ENCODE measurements around the gene PICK1. TPM values are rescaled to one million over a fixed set of nuclear protein-coding genes. Genes with fewer than 3 reads are reported as not detected.

Gene PICK1
- total and polyA plus RNA-seq, 4 donors: 5.8 to 25.8 (median 13.1) TPM

- H3K9me3 ChIP-seq (ENCODE audit: control insufficient read depth in 4 of 4, low read length in 3 of 4): no peaks in the 10 kb centered on the region
- no peaks in the 10 kb centered on the region for H3K36me3 ChIP-seq (ENCODE audit: control insufficient read depth in 4 of 4, insufficient read depth in 3 of 4, low read depth in 1 of 4, low read length in 3 of 4)
- H3K9ac ChIP-seq (ENCODE audit: low read depth in 1 of 2, low read length in 2 of 2): no peak overlapping the region
- H3K27ac ChIP-seq (ENCODE audit: low read depth in 1 of 2, low read length in 2 of 2): no peak overlapping the region
- peaks cover 0 to 4% (median 1%) of the 10 kb centered on the region in 4 donors for H3K4me1 ChIP-seq (ENCODE audit: control insufficient read depth in 4 of 4, insufficient read depth in 4 of 4, low read length in 3 of 4)
- TF ChIP-seq CTCF (IDR thresholded peaks at IDR 0.05; ENCODE audit: low read depth, low read length, missing input control): no peak
- TF ChIP-seq REST (IDR thresholded peaks at IDR 0.05): no peak
- TF ChIP-seq RXRA (IDR thresholded peaks at IDR 0.05): no peak
- no peak for TF ChIP-seq FOXA1 (IDR thresholded peaks at IDR 0.05)
- TF ChIP-seq FOXA2 (IDR thresholded peaks at IDR 0.05): no peak
- no peak for TF ChIP-seq HNF4G (IDR thresholded peaks at IDR 0.05)
- TF ChIP-seq EGR1 (IDR thresholded peaks at IDR 0.05; ENCODE audit: low read depth in 2 of 2): no peak
- TF ChIP-seq NR2F2 (IDR thresholded peaks at IDR 0.05): no peak
- TF ChIP-seq, protein P1, sequence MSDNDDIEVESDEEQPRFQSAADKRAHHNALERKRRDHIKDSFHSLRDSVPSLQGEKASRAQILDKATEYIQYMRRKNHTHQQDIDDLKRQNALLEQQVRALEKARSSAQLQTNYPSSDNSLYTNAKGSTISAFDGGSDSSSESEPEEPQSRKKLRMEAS (IDR thresholded peaks at IDR 0.05): no peak
- TF ChIP-seq ATF3 (IDR thresholded peaks at IDR 0.05): no peak
- no peak for DNase-seq (ENCODE audit: low spot score)
- H3K4me3 ChIP-seq (ENCODE audit: low read depth in 1 of 3, low read length in 3 of 3): no peak overlapping the region
- no peaks in the 10 kb centered on the region for H3K27me3 ChIP-seq (ENCODE audit: control insufficient read depth in 4 of 4, insufficient read depth in 4 of 4, low read length in 3 of 4)
- WGBS: 85% methylated on average over 13 of the region's 13 CpGs
Measured at GRCh38 chr22:38086942-38087341, 29.7 kb downstream of the PICK1 start.

- no peaks in the 10 kb centered on the region for H3K9me3 ChIP-seq (ENCODE audit: control insufficient read depth in 4 of 4, low read length in 3 of 4)
- no peak for DNase-seq (ENCODE audit: low spot score)
- no peak overlapping the region for H3K27ac ChIP-seq (ENCODE audit: low read depth in 1 of 2, low read length in 2 of 2)
- H3K4me3 ChIP-seq (ENCODE audit: low read depth in 1 of 3, low read length in 3 of 3): no peak overlapping the region
- H3K9ac ChIP-seq (ENCODE audit: low read depth in 1 of 2, low read length in 2 of 2): no peak overlapping the region
- TF ChIP-seq ATF3 (IDR thresholded peaks at IDR 0.05) (no peak), YY1 (IDR thresholded peaks at IDR 0.05) (no peak), CTCF (IDR thresholded peaks at IDR 0.05; ENCODE audit: low read depth, low read length, missing input control) (no peak), FOXA2 (IDR thresholded peaks at IDR 0.05) (no peak), RAD21 (IDR thresholded peaks at IDR 0.05) (no peak), GABPA (IDR thresholded peaks at IDR 0.05 in 1 of 2, conservative IDR thresholded peaks at IDR 0.05 in 1 of 2) (no peak), HNF4A (conservative IDR thresholded peaks at IDR 0.05) (no peak), REST (IDR thresholded peaks at IDR 0.05) (no peak)
- TF ChIP-seq, protein P2, sequence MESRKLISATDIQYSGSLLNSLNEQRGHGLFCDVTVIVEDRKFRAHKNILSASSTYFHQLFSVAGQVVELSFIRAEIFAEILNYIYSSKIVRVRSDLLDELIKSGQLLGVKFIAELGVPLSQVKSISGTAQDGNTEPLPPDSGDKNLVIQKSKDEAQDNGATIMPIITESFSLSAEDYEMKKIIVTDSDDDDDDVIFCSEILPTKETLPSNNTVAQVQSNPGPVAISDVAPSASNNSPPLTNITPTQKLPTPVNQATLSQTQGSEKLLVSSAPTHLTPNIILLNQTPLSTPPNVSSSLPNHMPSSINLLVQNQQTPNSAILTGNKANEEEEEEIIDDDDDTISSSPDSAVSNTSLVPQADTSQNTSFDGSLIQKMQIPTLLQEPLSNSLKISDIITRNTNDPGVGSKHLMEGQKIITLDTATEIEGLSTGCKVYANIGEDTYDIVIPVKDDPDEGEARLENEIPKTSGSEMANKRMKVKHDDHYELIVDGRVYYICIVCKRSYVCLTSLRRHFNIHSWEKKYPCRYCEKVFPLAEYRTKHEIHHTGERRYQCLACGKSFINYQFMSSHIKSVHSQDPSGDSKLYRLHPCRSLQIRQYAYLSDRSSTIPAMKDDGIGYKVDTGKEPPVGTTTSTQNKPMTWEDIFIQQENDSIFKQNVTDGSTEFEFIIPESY (IDR thresholded peaks at IDR 0.05): no peak
- TF ChIP-seq, protein P1 (IDR thresholded peaks at IDR 0.05): no peak
- H3K36me3 ChIP-seq (ENCODE audit: control insufficient read depth in 4 of 4, insufficient read depth in 3 of 4, low read depth in 1 of 4, low read length in 3 of 4): no peaks in the 10 kb centered on the region
- H3K27me3 ChIP-seq (ENCODE audit: control insufficient read depth in 4 of 4, insufficient read depth in 4 of 4, low read length in 3 of 4): no peaks in the 10 kb centered on the region
- H3K4me1 ChIP-seq (ENCODE audit: control insufficient read depth in 4 of 4, insufficient read depth in 4 of 4, low read length in 3 of 4): peaks cover 0 to 2% (median 0%) of the 10 kb centered on the region in 4 donors
- 96% methylated on average over 12 of the region's 12 CpGs for WGBS
Measured at GRCh38 chr22:38087855-38088254, 30.7 kb downstream of the PICK1 start.

Data from liver (tissue), 9 donors.